ENCODE data around the gene CABLES2. TPM values are rescaled to one million over a fixed set of nuclear protein-coding genes. Genes with fewer than 3 reads are reported as not detected.

The CABLES2 gene
- total RNA-seq, 4 donors from 2014 or later = 2.8 to 5.3 (median 3.7) TPM

DNA sequence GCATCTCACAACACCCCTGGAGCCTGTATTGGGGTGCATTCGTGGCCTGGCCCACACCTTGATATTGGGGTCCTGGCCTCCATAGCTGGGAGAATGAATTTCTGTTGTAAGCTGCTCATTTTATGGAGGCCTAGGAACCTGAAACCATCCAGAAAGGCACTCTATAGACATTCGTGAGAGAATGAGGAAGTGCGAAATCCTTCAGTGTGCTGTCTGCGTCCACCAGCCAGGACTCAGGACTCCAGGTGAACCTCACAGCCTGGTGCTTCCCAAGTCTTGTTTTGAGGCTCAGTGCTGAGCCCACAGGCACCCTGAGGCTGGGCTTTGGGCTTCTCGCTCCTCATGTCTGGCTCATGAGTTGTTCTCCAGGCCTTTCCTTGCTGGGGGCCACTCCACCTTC lies 32.1 kb upstream of the CABLES2 start:
- WGBS, 2 donors = 73 to 76% methylated on average over 5 of the region's 5 CpGs
- no peak for DNase-seq (ENCODE audit: low spot score in 2 of 2)
- H3K4me3 ChIP-seq (ENCODE audit: low read depth, poor library complexity, severe bottlenecking) = no peak overlapping the region
- intact Hi-C loops (cut with DNase I; ENCODE audit: low total_unique reads) = no loop called here
- TF ChIP-seq POLR2A (IDR thresholded peaks at IDR 0.05) = no peak
- TF ChIP-seq, protein P1, sequence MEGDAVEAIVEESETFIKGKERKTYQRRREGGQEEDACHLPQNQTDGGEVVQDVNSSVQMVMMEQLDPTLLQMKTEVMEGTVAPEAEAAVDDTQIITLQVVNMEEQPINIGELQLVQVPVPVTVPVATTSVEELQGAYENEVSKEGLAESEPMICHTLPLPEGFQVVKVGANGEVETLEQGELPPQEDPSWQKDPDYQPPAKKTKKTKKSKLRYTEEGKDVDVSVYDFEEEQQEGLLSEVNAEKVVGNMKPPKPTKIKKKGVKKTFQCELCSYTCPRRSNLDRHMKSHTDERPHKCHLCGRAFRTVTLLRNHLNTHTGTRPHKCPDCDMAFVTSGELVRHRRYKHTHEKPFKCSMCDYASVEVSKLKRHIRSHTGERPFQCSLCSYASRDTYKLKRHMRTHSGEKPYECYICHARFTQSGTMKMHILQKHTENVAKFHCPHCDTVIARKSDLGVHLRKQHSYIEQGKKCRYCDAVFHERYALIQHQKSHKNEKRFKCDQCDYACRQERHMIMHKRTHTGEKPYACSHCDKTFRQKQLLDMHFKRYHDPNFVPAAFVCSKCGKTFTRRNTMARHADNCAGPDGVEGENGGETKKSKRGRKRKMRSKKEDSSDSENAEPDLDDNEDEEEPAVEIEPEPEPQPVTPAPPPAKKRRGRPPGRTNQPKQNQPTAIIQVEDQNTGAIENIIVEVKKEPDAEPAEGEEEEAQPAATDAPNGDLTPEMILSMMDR (IDR thresholded peaks at IDR 0.05) = no peak

DNA sequence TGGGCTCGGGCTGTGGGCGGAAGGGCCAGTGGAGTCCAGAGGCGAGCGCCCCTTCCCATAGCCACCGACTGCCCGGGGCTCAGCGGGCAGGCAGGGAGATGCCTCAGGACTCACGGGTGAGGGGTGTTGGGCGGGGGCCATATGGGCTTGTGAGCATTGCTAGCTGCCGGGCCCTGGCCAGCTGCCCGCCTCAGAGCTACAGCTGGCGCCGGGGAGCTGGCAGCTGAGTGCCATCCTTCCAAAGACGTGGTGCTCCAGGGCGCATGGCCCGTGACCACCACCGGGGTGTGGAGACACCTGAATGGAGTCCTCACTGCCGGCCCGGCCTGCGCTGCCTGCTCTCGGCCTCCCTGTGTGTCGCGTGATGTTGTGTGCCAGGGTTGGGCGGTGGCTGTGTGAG lies 30.8 kb upstream of the CABLES2 start:
- H3K4me3 ChIP-seq (ENCODE audit: low read depth, poor library complexity, severe bottlenecking) = no peak overlapping the region
- TF ChIP-seq, protein P1 (IDR thresholded peaks at IDR 0.05) = no peak
- TF ChIP-seq POLR2A (IDR thresholded peaks at IDR 0.05) = no peak
- WGBS, 2 donors = 48 to 53% methylated on average over 8 to 15 of the region's 24 CpGs
- DNase-seq (ENCODE audit: low spot score in 2 of 2) = no peak
- intact Hi-C loops (cut with DNase I; ENCODE audit: low total_unique reads) = no loop called here

DNA sequence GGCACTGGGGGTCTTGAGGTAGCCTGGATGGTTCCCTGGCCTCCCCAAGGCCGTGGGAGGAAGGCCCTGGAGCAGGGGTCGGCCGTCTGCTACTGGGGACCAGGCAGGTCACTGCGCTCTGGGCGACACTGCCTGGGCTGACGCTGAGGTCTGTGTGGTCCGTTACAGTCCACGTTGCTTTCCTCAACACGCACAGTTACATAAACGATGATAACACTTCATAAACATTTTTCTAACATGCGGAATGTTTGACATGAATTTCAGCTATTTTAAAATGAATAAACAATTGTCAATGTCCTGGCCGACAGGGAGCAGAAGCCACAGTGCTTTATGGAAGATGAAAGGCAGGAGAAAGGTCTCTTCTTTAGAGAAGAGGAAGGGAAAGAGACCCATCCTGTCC lies 30.4 kb upstream of the CABLES2 start:
- TF ChIP-seq, protein P1 (IDR thresholded peaks at IDR 0.05) = no peak
- no peak for TF ChIP-seq POLR2A (IDR thresholded peaks at IDR 0.05)
- H3K4me3 ChIP-seq (ENCODE audit: low read depth, poor library complexity, severe bottlenecking) = no peak overlapping the region
- 82% methylated on average over 10 to 12 of the region's 12 CpGs for WGBS, 2 donors
- no peak for DNase-seq (ENCODE audit: low spot score in 2 of 2)
- intact Hi-C loops (cut with DNase I; ENCODE audit: low total_unique reads) = no loop called here

DNA sequence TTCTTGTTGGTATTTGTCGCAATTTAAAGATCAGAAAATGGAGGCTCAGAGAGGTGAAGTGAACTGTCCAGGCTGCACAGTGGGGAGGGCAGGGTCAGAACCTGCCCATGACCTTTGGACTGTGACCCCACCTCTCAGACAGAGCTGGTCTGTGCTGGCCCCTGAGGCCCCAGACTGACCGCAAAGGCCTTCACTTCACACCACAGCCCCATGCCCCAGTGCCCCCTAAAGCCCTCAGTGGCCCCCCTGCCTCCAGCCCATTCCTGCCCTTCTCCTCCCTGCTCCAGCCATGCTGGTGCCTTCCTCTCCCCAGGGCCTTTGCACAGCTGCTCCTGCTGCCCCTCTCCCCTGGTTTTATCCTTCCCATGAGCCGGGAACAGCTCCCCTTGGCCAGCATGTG lies 29.6 kb upstream of the CABLES2 start:
- TF ChIP-seq POLR2A (IDR thresholded peaks at IDR 0.05) = no peak
- TF ChIP-seq, protein P1 (IDR thresholded peaks at IDR 0.05) = no peak
- WGBS, 2 donors = 93% methylated on average over 3 of the region's 3 CpGs
- intact Hi-C loops (cut with DNase I; ENCODE audit: low total_unique reads) = no loop called here
- DNase-seq (ENCODE audit: low spot score in 2 of 2) = no peak
- H3K4me3 ChIP-seq (ENCODE audit: low read depth, poor library complexity, severe bottlenecking) = no peak overlapping the region

DNA sequence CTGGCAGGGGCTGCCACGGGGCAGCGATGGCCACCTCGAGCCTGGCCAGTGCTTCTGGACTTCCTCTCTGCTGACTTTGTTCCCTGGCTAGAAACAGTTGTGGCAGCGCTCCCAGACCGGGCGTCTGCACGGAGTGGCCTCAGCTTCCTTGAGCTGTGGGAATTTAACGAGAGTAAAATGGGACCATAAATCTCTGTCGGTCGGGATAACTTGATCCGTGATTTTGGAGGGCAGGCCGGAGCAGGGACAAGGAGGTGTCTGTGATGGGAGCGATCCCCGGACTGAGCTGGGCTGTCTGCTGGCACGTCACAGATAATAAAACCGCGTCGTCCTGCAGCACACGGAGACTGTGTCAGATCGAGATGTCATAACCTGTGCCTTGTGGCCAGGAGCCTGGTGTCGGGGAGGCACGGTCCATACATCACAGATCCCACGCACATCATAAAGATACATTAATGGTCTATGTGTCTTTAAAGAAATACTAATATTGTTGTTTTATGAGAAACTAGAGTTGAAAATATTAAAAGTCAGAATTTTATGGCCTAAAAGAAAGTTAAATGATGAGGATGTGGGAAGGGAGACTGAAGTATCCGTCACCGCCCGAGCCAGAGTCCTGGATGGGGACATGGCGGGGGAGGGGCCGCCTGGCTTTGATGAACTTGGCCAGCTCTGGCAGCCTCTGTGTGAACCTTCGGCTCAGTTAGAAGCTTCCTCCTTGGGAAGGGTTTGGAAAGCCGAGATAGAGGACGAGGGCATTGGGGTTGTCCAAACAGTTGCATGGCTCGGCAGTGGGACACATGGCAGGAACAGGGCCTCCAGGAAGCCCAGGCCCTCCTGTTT lies 26.8 kb upstream of the CABLES2 start:
- no peak overlapping the region for H3K4me3 ChIP-seq (ENCODE audit: low read depth, poor library complexity, severe bottlenecking)
- no peak for TF ChIP-seq POLR2A (IDR thresholded peaks at IDR 0.05)
- TF ChIP-seq, protein P1 (IDR thresholded peaks at IDR 0.05) = no peak
- 34 to 49% methylated on average over 32 of the region's 32 CpGs for WGBS, 2 donors
- DNase-seq (ENCODE audit: low spot score in 2 of 2) = no peak
- intact Hi-C loops (cut with DNase I; ENCODE audit: low total_unique reads) = no loop called here
